Transverse colon (tissue), 4 donors: ENCODE results near the gene GFRA1. TPM values are rescaled to one million over a fixed set of nuclear protein-coding genes. Genes with fewer than 3 reads are reported as not detected.

Source experiments
- DNase-seq: peaks from one replicate; pipeline ENCODE4 v3.0.0-alpha.2; 2019
- H3K27ac ChIP-seq, 4 donors: fragments of 200-600 bp; sonication (generic); 2 replicates each; pipeline ENCODE4 v1.5.1; 2016 to 2018; ENCODE audit warnings: inconsistent platforms in 4 of 4
- H3K27me3 ChIP-seq: fragments of 200-600 bp; sonication (generic); 2 replicates; pipeline ENCODE4 v1.5.1; 2017; ENCODE audit warnings: inconsistent platforms
- H3K36me3 ChIP-seq, 4 donors: fragments of 200-600 bp; sonication (generic); 2 replicates each; pipeline ENCODE4 v1.5.1; 2017 to 2019; ENCODE audit warnings: inconsistent platforms in 4 of 4
- H3K4me1 ChIP-seq, 4 donors: fragments of 200-600 bp; sonication (generic); 2 replicates each; pipeline ENCODE4 v1.5.1; 2017 to 2020; ENCODE audit warnings: inconsistent platforms in 4 of 4
- H3K4me3 ChIP-seq, 4 donors: fragments of 200-600 bp; sonication (generic); 1 replicate in 1 of 4; 2 replicates in 3 of 4; pipeline versions ENCODE4 v1.5.1 to v1.6.1; 2017 to 2019; ENCODE audit warnings: inconsistent platforms in 4 of 4
- H3K9me3 ChIP-seq, 2 donors: fragments of 200-600 bp; sonication (generic); 2 replicates each; pipeline ENCODE4 v1.5.1; 2017 to 2019; ENCODE audit warnings: inconsistent platforms in 2 of 2
- EP300 ChIP-seq: sonication (generic); formaldehyde crosslinking; IDR thresholded peaks from one replicate; pipeline ENCODE4 v1.6.1; 2017; ENCODE audit warnings: antibody characterized with exemption, low read depth
- POLR2A ChIP-seq: fragments of 450-650 bp; IDR thresholded peaks from one replicate; pipeline ENCODE4 v1.6.1; 2016; ENCODE audit warnings: antibody characterized with exemption, mild to moderate bottlenecking, moderate library complexity
- POLR2AphosphoS5 ChIP-seq, 3 donors: sonication (generic); formaldehyde crosslinking; IDR thresholded peaks; one replicate each; pipeline ENCODE4 v1.6.1; 2016; ENCODE audit warnings: antibody characterized with exemption in 3 of 3
- WGBS, 2 donors: methylation state at CpG; one replicate each; pipeline ENCODE4 v1.1.5; 2018; ENCODE audit warnings: low coverage in 1 of 2; 5-methylcytosine and 5-hydroxymethylcytosine counted together
- in situ Hi-C, 4 donors: fragments of 200-750 bp; cut with MboI; loops; one replicate each; pipeline versions ENCODE4 v1.15.0 to v1.15.1; 2017; ENCODE audit warnings: low sequenced_read_pairs in 3 of 4, low pct_ligation_motif_present in 1 of 4, low pct_unique_long_range_greater_than_20kb in 1 of 4
- intact Hi-C: fragments of 100-400 bp; cut with DNase I; formaldehyde crosslinking; loops from one replicate; pipeline ENCODE4 v1.15.1; 2023; ENCODE audit warnings: low total_unique reads
- total RNA-seq, 4 donors: library from RNA; depleted of rRNA; stranded (reverse); fragments of >200 nt; gene quantifications; one replicate each; pipeline ENCODE4 v1.1.0, GENCODE V29; 2016
- TF ChIP-seq, protein P1 (sequence below), 5 experiments: fragments of 200-600 bp in 3 of 5; fragments of 450-650 bp in 2 of 5; sonication (generic) in 3 of 5; IDR thresholded peaks; 1 replicate in 2 of 5; 2 replicates in 3 of 5; pipeline ENCODE4 v1.5.1; 2016 to 2017; ENCODE audit warnings: antibody characterized with exemption in 5 of 5, inconsistent platforms in 3 of 5, mild to moderate bottlenecking in 2 of 5, moderate library complexity in 1 of 5

GFRA1 gene
- total RNA-seq, 4 donors from 2014 or later = 12.0 to 32.8 (median 17.3) TPM

DNA sequence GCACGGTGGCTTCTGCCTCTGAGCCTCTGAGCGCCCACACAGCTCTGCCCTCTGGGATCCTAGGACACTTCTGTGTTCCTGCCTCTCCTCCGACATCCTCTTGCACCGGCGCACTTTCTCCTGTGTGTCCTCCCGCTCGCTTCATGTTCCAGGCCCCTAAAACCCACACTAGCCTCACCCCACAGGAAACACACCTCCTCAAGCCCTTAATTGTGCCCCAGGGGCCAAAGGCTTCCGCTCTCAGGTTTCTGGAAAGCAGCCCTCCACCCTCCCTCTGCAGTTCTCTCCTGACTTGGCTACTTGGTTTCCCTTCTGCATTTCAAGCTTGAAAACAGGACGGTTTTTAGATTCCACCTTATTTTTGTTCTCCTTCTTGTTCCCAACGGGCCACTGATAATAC, 7.3 kb downstream of the GFRA1 start:
- Histone ChIP-seq H3K27me3 (peaks cover 24% of the 10 kb centered on the region), H3K4me1 (no peaks in the 10 kb centered on the region), H3K9me3 (no peaks in the 10 kb centered on the region), H3K4me3 (no peak overlapping the region), H3K36me3 (no peaks in the 10 kb centered on the region), H3K27ac (no peak overlapping the region)
- TF ChIP-seq POLR2AphosphoS5 (IDR thresholded peaks at IDR 0.05) (no peak), EP300 (no peak), POLR2A (no peak)
- intact Hi-C loops (no loop called here), in situ Hi-C loops (no loop called here)
- no peak for DNase-seq
- 76 to 91% methylated on average over 3 to 10 of the region's 10 CpGs for WGBS, 2 donors

DNA sequence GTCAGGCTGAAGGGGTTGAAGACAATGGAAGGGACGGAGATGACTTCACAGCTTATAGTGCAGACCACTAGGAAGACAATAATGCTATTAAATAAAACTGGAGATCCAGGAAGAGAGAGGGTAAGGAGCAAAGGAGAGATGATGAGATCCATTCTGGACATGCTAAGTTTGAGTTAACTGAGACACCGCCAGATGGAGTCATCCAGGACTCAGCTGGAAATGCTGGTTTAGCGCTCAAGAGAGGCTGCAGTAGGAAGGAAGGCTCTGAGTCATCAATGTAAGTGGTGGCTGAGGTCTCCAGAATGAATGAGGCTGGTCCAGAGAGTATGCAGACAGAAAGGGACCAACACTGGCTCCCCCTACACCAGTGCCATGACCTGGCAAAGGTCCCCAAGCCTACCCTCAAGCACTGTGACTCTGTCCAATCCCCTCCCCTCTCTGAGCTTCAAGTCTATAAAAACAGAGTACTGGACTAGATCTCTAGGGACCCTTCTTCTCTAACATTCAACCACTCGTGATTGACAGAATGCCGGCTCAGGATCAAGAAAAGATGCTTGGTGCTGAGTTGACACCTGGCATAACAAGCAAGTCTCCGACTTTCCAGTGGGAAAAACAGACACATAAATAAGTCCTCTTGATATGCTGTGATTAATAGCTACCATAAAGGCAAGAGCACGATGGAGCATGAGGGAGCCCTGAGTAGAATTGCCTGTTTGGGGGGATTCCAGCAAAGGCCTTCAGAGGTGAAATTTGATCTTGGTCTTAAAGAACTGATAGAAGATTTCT, 8.9 kb downstream of the GFRA1 start:
- Histone ChIP-seq H3K9me3 (no peaks in the 10 kb centered on the region), H3K4me3 (no peak overlapping the region), H3K27me3 (peaks cover 10% of the 10 kb centered on the region), H3K27ac (no peak overlapping the region), H3K4me1 (no peaks in the 10 kb centered on the region), H3K36me3 (no peaks in the 10 kb centered on the region)
- intact Hi-C loops = no loop called here
- no peak for DNase-seq
- in situ Hi-C loops = no loop called here
- TF ChIP-seq POLR2AphosphoS5 (IDR thresholded peaks at IDR 0.05) = no peak
- no peak for TF ChIP-seq EP300
- TF ChIP-seq, protein P1, sequence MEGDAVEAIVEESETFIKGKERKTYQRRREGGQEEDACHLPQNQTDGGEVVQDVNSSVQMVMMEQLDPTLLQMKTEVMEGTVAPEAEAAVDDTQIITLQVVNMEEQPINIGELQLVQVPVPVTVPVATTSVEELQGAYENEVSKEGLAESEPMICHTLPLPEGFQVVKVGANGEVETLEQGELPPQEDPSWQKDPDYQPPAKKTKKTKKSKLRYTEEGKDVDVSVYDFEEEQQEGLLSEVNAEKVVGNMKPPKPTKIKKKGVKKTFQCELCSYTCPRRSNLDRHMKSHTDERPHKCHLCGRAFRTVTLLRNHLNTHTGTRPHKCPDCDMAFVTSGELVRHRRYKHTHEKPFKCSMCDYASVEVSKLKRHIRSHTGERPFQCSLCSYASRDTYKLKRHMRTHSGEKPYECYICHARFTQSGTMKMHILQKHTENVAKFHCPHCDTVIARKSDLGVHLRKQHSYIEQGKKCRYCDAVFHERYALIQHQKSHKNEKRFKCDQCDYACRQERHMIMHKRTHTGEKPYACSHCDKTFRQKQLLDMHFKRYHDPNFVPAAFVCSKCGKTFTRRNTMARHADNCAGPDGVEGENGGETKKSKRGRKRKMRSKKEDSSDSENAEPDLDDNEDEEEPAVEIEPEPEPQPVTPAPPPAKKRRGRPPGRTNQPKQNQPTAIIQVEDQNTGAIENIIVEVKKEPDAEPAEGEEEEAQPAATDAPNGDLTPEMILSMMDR (IDR thresholded peaks at IDR 0.05) = no peak
- no peak for TF ChIP-seq POLR2A
- WGBS, 2 donors = 17 to 70% methylated on average over 1 to 7 of the region's 7 CpGs

- Histone ChIP-seq H3K4me1 (no peaks in the 10 kb centered on the region), H3K9me3 (no peaks in the 10 kb centered on the region), H3K4me3 (no peak overlapping the region), H3K27me3 (peaks cover 4% of the 10 kb centered on the region), H3K36me3 (no peaks in the 10 kb centered on the region), H3K27ac (no peak overlapping the region)
- TF ChIP-seq POLR2AphosphoS5 (IDR thresholded peaks at IDR 0.05) (no peak), POLR2A (no peak), EP300 (no peak)
- TF ChIP-seq, protein P1 (IDR thresholded peaks at IDR 0.05) = no peak
- no peak for DNase-seq
- intact Hi-C loops = no loop called here
- 76% methylated on average over 3 of the region's 3 CpGs; no CpG with 5 or more reads in 1 of the 2 donors for WGBS, 2 donors
- in situ Hi-C loops = no loop called here
These were observed 10.3 kb downstream of the GFRA1 start for GRCh38 chr10:116262678-116263077.

DNA sequence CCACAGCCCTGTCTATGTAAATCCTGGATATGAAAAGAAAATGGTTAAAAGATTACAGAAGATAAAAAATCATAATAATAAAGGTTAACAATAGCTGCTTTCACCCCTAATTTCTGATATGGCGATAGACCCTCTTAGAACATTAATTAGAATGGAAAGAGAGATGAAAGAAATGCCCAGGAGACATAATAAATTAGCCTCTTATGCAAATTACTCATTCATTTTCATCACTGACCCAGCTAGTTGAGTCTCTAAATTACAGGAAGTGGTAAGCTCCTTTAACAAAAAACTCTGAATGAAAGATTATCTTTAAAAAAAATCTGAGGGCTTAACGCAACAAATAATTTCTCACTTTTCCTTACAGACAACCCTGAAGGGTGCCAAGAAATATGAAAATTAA, 12.4 kb downstream of the GFRA1 start:
- intact Hi-C loops = no loop called here
- H3K4me3 ChIP-seq = no peak overlapping the region
- WGBS, 2 donors = 51 to 65% methylated on average over 2 of the region's 2 CpGs
- DNase-seq = no peak
- peaks cover 4% of the 10 kb centered on the region for H3K27me3 ChIP-seq
- H3K9me3 ChIP-seq = no peaks in the 10 kb centered on the region
- H3K4me1 ChIP-seq = no peaks in the 10 kb centered on the region
- H3K36me3 ChIP-seq = no peaks in the 10 kb centered on the region
- in situ Hi-C loops = no loop called here
- TF ChIP-seq EP300 (no peak), POLR2AphosphoS5 (IDR thresholded peaks at IDR 0.05) (no peak), POLR2A (no peak)
- TF ChIP-seq, protein P1 (IDR thresholded peaks at IDR 0.05) = no peak
- no peak overlapping the region for H3K27ac ChIP-seq
